HG03565 (cell line): ENCODE measurements around the gene NUCKS1.

Source experiments
- ATAC-seq: cut with Tn5 transposase; IDR thresholded peaks from one replicate; pipeline ENCODE4 v1.9.1; 2021; ENCODE audit warnings: mild to moderate bottlenecking, moderate library complexity; ENCODE audit not compliant: unreplicated experiment

Gene NUCKS1

GRCh38 chr1:205672395-205672889 lies 77.5 kb downstream of the NUCKS1 start:
- no peak for ATAC-seq

- no peak for ATAC-seq
These were observed 79.2 kb downstream of the NUCKS1 start for GRCh38 chr1:205670611-205671430.

GRCh38 chr1:205670150-205670446 lies 79.9 kb downstream of the NUCKS1 start:
- ATAC-seq: no peak

GRCh38 chr1:205669341-205670149 lies 80.4 kb downstream of the NUCKS1 start:
- ATAC-seq: no peak

- no peak for ATAC-seq
These were observed 81.0 kb downstream of the NUCKS1 start for GRCh38 chr1:205668951-205669340.

- no peak for ATAC-seq
These were observed 81.9 kb downstream of the NUCKS1 start for GRCh38 chr1:205667909-205668643.

- ATAC-seq: no peak
These were observed 83.4 kb downstream of the NUCKS1 start for GRCh38 chr1:205666372-205667166.

- no peak for ATAC-seq
These were observed 84.6 kb downstream of the NUCKS1 start for GRCh38 chr1:205665201-205666045.

- no peak for ATAC-seq
These were observed 85.5 kb downstream of the NUCKS1 start for GRCh38 chr1:205664399-205665017.

- ATAC-seq: no peak
These were observed 86.6 kb downstream of the NUCKS1 start for GRCh38 chr1:205663286-205663936.
